HCT116 (cell line): Measurements from ENCODE around the gene CELF2. TPM values are rescaled to one million over a fixed set of nuclear protein-coding genes. Genes with fewer than 3 reads are reported as not detected.

Experiments
- ATAC-seq: fragments of 200-7000 bp; cut with Tn5 transposase; 2 replicates; pipeline ENCODE4 v1.9.1; 2020; ENCODE audit warnings: mild to moderate bottlenecking, moderate library complexity
- BruUV-seq: library from RNA; stranded (reverse); fragments of 400-500 nt; replicated peaks from 2 replicates; lab custom pipeline; 2021; lab: Mats Ljungman, UMichigan
- CTCF ChIA-PET: fragments of 300-600 bp; sonication (Branson Sonifier 250); formaldehyde crosslinking; loops from one replicate; lab custom pipeline; 2021; ENCODE audit warnings: antibody characterized with exemption; lab: Charles Lee
- POLR2A ChIA-PET: fragments of 300-600, 350-600 bp; sonication (Branson Sonifier 250); formaldehyde crosslinking; loops from one replicate; lab custom pipeline; 2021; ENCODE audit warnings: antibody characterized with exemption; lab: Charles Lee
- RAD21 ChIA-PET, 2 experiments: fragments of 300-600 bp; sonication (Branson Sonifier 250); formaldehyde crosslinking; loops; one replicate each; lab custom pipeline; 2023; ENCODE audit warnings: low total read pairs in 2 of 2; ENCODE audit not compliant: uncharacterized antibody in 2 of 2, unreplicated experiment in 2 of 2, low non-redundant PET in 1 of 2; lab: Charles Lee
- DNase-seq: peaks from one replicate; pipeline ENCODE4 v3.0.0-alpha.2; 2010; ENCODE audit warnings: low read depth, low spot score
- H2AFZ ChIP-seq: fragments of 200-600 bp; shearing (Covaris generic), sonication (generic); 2 replicates; pipeline ENCODE4 v1.6.1; 2017; ENCODE audit warnings: low read depth, mixed run types, mixed read lengths, antibody characterized with exemption, low read length; ENCODE audit not compliant: poor library complexity, severe bottlenecking
- H3K27ac ChIP-seq: 2 replicates; pipeline ENCODE4 v1.5.1; 2012; ENCODE audit warnings: low read depth, low read length
- H3K27me3 ChIP-seq: fragments of 200-600 bp; sonication (generic); 2 replicates; pipeline ENCODE4 v1.6.1; 2016; ENCODE audit warnings: mixed run types, low read length, mixed read lengths; ENCODE audit not compliant: insufficient read depth
- H3K36me3 ChIP-seq, 2 experiments: fragments of 200-500 bp in 1 of 2; fragments of 200-600 bp in 1 of 2; sonication (Bioruptor generic) in 1 of 2; sonication (generic) in 1 of 2; 2 replicates each; pipeline versions ENCODE4 v1.5.1 to v1.6.1; 2014 to 2016; ENCODE audit warnings: low read length in 2 of 2, inconsistent platforms in 1 of 2, mixed read lengths in 1 of 2, mixed run types in 1 of 2; ENCODE audit not compliant: insufficient read depth in 2 of 2, control insufficient read depth in 1 of 2
- H3K4me1 ChIP-seq, 2 experiments: fragments of 200-600 bp in 1 of 2; sonication (generic) in 1 of 2; 2 replicates each; pipeline versions ENCODE4 v1.5.1 to v1.6.1; 2012 to 2017; ENCODE audit warnings: low read length in 2 of 2, inconsistent platforms in 1 of 2, mild to moderate bottlenecking in 1 of 2, mixed read lengths in 1 of 2, mixed run types in 1 of 2, moderate library complexity in 1 of 2; ENCODE audit not compliant: insufficient read depth in 2 of 2, control insufficient read depth in 1 of 2
- H3K4me2 ChIP-seq: fragments of 200-600 bp; sonication (generic); 2 replicates; pipeline ENCODE4 v1.6.1; 2017; ENCODE audit warnings: mixed run types, low read length, mixed read lengths
- H3K4me3 ChIP-seq, 2 experiments: fragments of 200-600 bp in 1 of 2; sonication (generic) in 1 of 2; replicated peaks in 1 of 2; 2 replicates each; pipeline ENCODE4 v1.5.1; 2011 to 2016; ENCODE audit warnings: low read length in 2 of 2, control low read depth in 1 of 2, low read depth in 1 of 2, mild to moderate bottlenecking in 1 of 2, mixed read lengths in 1 of 2, mixed run types in 1 of 2
- H3K79me2 ChIP-seq: fragments of 200-600 bp; sonication (generic); 2 replicates; pipeline ENCODE4 v1.6.1; 2017; ENCODE audit warnings: mild to moderate bottlenecking, mixed run types, low read length, moderate library complexity, mixed read lengths; ENCODE audit not compliant: insufficient read depth
- H3K9ac ChIP-seq: fragments of 200-600 bp; sonication (generic); 2 replicates; pipeline ENCODE4 v1.6.1; 2016; ENCODE audit warnings: low read length, mixed read lengths
- H3K9me2 ChIP-seq: fragments of 200-600 bp; sonication (generic), shearing (Covaris generic); 2 replicates; pipeline ENCODE4 v1.6.1; 2017; ENCODE audit warnings: mixed run types, mild to moderate bottlenecking, moderate library complexity; ENCODE audit not compliant: insufficient read depth
- H3K9me3 ChIP-seq, 2 experiments: fragments of 200-500 bp in 1 of 2; fragments of 200-600 bp in 1 of 2; sonication (Bioruptor generic) in 1 of 2; sonication (generic) in 1 of 2; 2 replicates each; pipeline ENCODE4 v1.6.1; 2014 to 2017; ENCODE audit warnings: low read length in 2 of 2, mixed read lengths in 2 of 2, inconsistent platforms in 1 of 2, low read depth in 1 of 2, mild to moderate bottlenecking in 1 of 2, mixed run types in 1 of 2, moderate library complexity in 1 of 2; ENCODE audit not compliant: control insufficient read depth in 1 of 2, insufficient read depth in 1 of 2
- H4K20me1 ChIP-seq: fragments of 200-600 bp; sonication (generic), shearing (Covaris generic); 2 replicates; pipeline ENCODE4 v1.6.1; 2017; ENCODE audit warnings: mixed run types, mild to moderate bottlenecking, moderate library complexity; ENCODE audit not compliant: insufficient read depth
- CBX3 ChIP-seq: IDR thresholded peaks from 2 replicates; pipeline ENCODE4 v1.6.1; 2012; ENCODE audit warnings: low read depth
- CEBPB ChIP-seq: IDR thresholded peaks from 2 replicates; pipeline ENCODE4 v1.6.1; 2012; ENCODE audit warnings: low read depth
- EGR1 ChIP-seq: IDR thresholded peaks from 2 replicates; pipeline ENCODE4 v1.6.1; 2012; ENCODE audit warnings: low read depth
- EZH2 ChIP-seq: fragments of 200-600 bp; sonication (generic); IDR thresholded peaks from 2 replicates; pipeline ENCODE4 v1.6.1; 2017; ENCODE audit warnings: antibody characterized with exemption, mixed run types
- EZH2phosphoT487 ChIP-seq: fragments of 200-600 bp; IDR thresholded peaks from 2 replicates; pipeline ENCODE4 v1.6.1; 2018; ENCODE audit warnings: antibody characterized with exemption, borderline replicate concordance
- JUND ChIP-seq: IDR thresholded peaks from 2 replicates; pipeline ENCODE4 v1.6.1; 2012
- POLR2AphosphoS5 ChIP-seq: IDR thresholded peaks from 2 replicates; pipeline ENCODE4 v1.6.1; 2011; ENCODE audit warnings: mild to moderate bottlenecking, low read depth, low read length, moderate library complexity
- RAD21 ChIP-seq: IDR thresholded peaks from 2 replicates; pipeline ENCODE4 v1.6.1; 2012; ENCODE audit warnings: low read depth, mild to moderate bottlenecking
- SP1 ChIP-seq: IDR thresholded peaks from 2 replicates; pipeline ENCODE4 v1.6.1; 2012; ENCODE audit warnings: low read depth
- TCF7L2 ChIP-seq: IDR thresholded peaks from 2 replicates; pipeline ENCODE4 v1.7.0; 2011; ENCODE audit warnings: borderline replicate concordance, inconsistent platforms; ENCODE audit not compliant: insufficient read depth, insufficient read length; ENCODE audit errors: extremely low read depth
- ZBTB33 ChIP-seq: IDR thresholded peaks from 2 replicates; pipeline ENCODE4 v1.6.1; 2011; ENCODE audit warnings: mild to moderate bottlenecking, low read length, moderate library complexity; ENCODE audit not compliant: insufficient replicate concordance; ENCODE audit errors: extremely low read depth
- ZNF274 ChIP-seq: fragments of 200-500 bp; sonication (Bioruptor generic); IDR thresholded peaks from 2 replicates; pipeline ENCODE4 v1.6.1; 2014; ENCODE audit warnings: mild to moderate bottlenecking, low read depth, low read length, inconsistent platforms
- intact Hi-C: fragments of 100-400 bp; cut with micrococcal nuclease; formaldehyde crosslinking; loops from 2 replicates; pipeline ENCODE4 v1.10.0; 2022
- total RNA-seq: library from RNA; stranded (reverse); gene quantifications from one replicate; pipeline ENCODE4 v1.2.1, GENCODE V29; 2021; ENCODE audit not compliant: unreplicated experiment
- TF ChIP-seq, protein P1 (sequence below): IDR thresholded peaks from 2 replicates; pipeline ENCODE4 v1.6.1; 2012

Gene CELF2
- total RNA-seq, 1 experiment from 2014 or later = 0.66 TPM

- Histone ChIP-seq H3K36me3 (no peaks in the 10 kb centered on the region), H3K9ac (no peak overlapping the region), H3K9me3 (no peaks in the 10 kb centered on the region; a peak in 1 of 4 replicates), H3K4me1 (no peaks in the 10 kb centered on the region), H3K27ac (no peak overlapping the region), H4K20me1 (no peaks in the 10 kb centered on the region), H3K4me2 (no peak overlapping the region), H2AFZ (no peak overlapping the region), H3K27me3 (no peaks in the 10 kb centered on the region; the same call in 1 of the 2 replicates), H3K79me2 (no peaks in the 10 kb centered on the region), H3K9me2 (no peaks in the 10 kb centered on the region), H3K4me3 (no peak overlapping the region)
- intact Hi-C loops = no loop called here
- ChIA-PET CTCF (no interaction called here), RAD21 (no interaction called here), POLR2A (no interaction called here)
- no peak for TF ChIP-seq JUND
- TF ChIP-seq SP1 = no peak
- no peak for TF ChIP-seq EZH2
- ATAC-seq (no peak), DNase-seq (no peak)
- BruUV-seq = no TSS peak
These were observed 161.9 kb downstream of the CELF2 start for GRCh38 chr10:11179516-11180105.

- H3K9me2 ChIP-seq = no peaks in the 10 kb centered on the region
- BruUV-seq = no TSS peak
These were observed 162.6 kb downstream of the CELF2 start for GRCh38 chr10:11180228-11180627.

More at GRCh38 chr10:11180228-11180627, 162.6 kb downstream of the CELF2 start:
- intact Hi-C loops = no loop called here
- H2AFZ ChIP-seq = no peak overlapping the region
- H4K20me1 ChIP-seq = no peaks in the 10 kb centered on the region
- no peak overlapping the region for H3K9ac ChIP-seq
- no peaks in the 10 kb centered on the region; the same call in 1 of the 2 replicates for H3K27me3 ChIP-seq
- no peaks in the 10 kb centered on the region for H3K4me1 ChIP-seq
- ATAC-seq (no peak), DNase-seq (no peak)
- H3K79me2 ChIP-seq = no peaks in the 10 kb centered on the region
- H3K4me3 ChIP-seq = no peak overlapping the region
- TF ChIP-seq EZH2phosphoT487 (no peak), RAD21 (no peak), CEBPB (no peak), EZH2 (no peak), POLR2AphosphoS5 (no peak), ZBTB33 (no peak), TCF7L2 (no peak), EGR1 (no peak), CBX3 (no peak), ZNF274 (no peak)
- TF ChIP-seq, protein P1, sequence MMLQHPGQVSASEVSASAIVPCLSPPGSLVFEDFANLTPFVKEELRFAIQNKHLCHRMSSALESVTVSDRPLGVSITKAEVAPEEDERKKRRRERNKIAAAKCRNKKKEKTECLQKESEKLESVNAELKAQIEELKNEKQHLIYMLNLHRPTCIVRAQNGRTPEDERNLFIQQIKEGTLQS = no peak
- H3K4me2 ChIP-seq = no peak overlapping the region
- ChIA-PET CTCF (no interaction called here), RAD21 (no interaction called here), POLR2A (no interaction called here)
- H3K36me3 ChIP-seq = no peaks in the 10 kb centered on the region
- no peak overlapping the region for H3K27ac ChIP-seq
- no peaks in the 10 kb centered on the region; a peak in 1 of 4 replicates for H3K9me3 ChIP-seq
